Stimulated activated CD8-positive, alpha-beta memory T cell treated with anti-CD3 and anti-CD28 coated beads, Interleukin-15, amount 100 ng/mL, for 4 hours (primary cell): ENCODE results near the gene SPTBN4.
"Not testable (repeated sequence)": the region's sequence is repeated elsewhere in the genome, so short reads cannot be mapped to it uniquely, and the experiment has no call there.

ENCODE experiments used
- DNase-seq, 2 donors: peaks; one replicate each; pipeline ENCODE4 v3.0.0-alpha.2; 2020; ENCODE audit warnings: low read depth in 2 of 2

SPTBN4 gene

DNA sequence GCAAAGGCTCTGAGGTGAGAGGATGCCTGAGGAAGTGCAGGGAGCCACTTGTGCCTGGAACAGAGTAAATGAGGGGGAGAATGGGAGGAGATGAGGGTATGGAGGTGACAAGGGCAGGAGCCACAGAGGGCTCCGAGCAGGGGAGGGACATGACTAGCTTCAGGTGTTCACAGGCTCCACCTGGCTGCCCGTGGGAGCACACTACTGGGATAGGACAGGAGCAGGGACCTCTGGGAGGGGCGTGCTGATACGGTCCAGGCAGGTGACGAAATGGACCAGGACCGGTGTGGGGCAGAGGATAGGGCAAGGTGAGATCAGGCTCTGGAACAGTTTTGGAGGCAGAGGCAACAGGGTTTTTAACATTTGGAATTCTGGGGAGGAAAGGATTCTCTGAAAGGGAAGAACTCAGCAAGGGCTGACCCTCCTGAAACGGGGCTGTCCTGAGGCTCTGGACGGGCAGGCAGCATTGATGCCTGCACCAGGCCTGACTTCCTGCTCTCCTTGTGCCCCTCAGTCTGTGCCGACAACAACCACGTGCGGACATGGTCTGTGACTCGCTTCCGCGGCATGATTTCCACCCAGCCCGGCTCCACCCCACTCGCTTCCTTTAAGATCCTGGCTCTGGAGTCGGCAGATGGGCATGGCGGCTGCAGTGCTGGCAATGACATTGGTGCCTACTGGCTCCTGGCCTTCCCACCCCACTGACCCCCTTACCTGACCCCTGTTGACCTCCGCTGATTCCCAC is 121.5 kb downstream of the SPTBN4 start:
- no peak for DNase-seq

DNA sequence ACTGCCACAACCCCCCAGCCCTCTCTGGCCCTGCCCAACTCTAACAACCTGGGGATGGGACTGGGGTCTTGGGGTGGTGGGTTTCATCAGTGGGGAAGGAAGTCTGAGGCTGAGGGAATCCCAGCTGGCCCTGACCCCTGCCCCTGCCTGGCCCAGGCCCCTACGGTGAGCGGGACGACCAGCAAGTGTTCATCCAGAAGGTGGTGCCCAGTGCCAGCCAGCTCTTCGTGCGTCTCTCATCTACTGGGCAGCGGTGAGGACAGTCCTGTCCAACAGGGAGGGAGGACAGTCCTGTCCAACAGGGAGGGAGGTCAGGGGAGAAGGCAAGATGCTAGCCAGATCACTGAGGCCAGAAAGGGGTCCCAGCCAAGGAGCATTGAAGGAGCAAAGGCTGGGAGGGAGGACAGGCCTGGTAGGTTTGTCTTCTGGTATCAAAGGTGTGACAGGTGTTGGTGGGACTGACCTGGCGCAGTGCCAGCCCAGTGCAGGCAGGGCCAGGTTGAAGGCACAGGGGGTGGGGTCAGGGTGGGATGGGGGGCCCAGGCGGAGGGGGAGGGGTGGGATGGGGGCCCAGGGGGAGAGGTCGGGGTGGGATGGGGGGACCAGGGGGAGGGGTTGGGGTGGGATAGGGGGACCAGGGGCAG is 122.2 kb downstream of the SPTBN4 start:
- no peak for DNase-seq

DNA sequence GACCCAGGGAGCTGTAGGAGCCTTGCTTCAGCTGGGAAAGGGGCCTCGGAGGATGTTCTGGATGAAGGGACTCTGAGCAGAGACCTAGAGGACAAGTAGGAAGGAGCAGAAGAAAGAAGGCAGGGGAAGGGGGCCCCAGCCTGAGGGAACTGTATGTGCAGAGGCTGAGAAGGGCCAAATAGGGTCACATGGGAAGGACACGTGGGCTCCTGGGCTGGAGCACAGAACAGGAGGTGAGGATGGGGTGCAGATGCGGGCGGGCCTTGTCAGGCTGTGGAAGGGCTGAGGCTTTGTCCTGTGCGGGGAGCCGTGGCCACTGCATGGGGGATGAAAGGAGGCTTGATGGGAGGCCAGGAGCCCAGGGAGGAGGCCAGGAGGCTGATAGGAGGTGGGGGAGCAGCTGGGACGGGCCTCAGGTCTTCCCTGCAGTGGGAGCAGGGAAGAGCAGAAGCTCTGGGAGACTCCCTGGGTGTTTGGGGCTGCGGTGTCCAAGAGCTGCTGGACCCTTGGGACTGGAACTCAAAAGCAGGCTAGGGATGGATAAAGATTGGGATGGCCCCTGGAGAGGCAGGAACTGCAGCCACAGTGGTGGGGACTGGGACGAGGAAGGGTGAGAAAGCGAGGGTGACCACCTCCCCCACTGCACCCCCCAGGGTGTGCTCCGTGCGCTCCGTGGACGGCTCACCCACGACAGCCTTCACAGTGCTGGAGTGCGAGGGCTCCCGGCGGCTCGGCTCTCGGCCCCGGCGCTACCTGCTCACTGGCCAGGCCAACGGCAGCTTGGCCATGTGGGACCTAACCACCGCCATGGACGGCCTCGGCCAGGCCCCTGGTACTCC is 123.0 kb downstream of the SPTBN4 start:
- no peak for DNase-seq

DNA sequence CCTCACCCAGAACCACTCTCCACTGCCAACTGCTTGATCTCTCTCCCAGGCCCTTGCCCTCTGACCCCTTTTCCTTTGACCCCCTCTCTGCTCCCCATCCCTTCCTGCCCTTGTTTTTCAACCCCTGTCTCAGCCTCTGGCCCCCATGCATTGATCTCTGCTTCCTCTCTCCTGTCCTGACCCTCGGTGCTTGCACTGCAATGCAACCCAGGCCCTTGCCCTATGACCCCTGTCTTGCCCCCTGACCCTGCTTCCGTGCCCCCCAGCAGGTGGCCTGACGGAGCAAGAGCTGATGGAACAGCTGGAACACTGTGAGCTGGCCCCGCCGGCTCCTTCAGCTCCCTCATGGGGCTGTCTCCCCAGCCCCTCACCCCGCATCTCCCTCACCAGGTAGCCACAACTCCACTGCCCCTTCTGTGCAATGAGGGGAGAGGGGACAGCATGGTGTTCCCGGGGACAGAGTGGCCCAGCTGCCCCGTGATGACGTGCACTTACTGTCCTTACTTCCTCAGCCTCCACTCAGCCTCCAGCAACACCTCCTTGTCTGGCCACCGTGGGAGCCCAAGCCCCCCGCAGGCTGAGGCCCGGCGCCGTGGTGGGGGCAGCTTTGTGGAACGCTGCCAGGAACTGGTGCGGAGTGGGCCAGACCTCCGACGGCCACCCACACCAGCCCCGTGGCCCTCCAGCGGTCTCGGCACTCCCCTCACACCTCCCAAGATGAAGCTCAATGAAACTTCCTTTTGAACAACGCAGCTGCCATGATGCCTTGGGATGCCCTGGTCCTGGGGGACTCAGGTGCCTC is 123.9 kb downstream of the SPTBN4 start:
- DNase-seq = no peak

DNA sequence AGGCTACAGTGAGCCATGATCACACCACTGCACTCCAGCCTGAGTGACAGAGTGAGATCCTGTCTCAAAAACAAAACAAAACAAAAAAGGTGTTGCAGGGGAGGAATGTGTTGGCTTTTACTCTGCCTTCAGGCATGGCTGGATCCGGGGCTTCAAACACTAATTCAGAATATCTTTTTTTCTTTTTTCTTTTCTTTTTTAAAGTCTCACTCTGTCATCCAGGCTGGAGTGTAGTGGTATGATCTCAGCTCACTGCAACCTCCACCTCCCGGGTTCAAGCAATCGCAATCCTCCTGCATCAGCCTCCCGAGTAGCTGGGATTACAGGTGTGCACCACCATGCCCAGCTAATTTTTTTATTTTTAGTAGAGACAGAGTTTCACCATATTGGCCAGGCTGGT is 124.9 kb downstream of the SPTBN4 start:
- DNase-seq = not testable (repeated sequence)

DNA sequence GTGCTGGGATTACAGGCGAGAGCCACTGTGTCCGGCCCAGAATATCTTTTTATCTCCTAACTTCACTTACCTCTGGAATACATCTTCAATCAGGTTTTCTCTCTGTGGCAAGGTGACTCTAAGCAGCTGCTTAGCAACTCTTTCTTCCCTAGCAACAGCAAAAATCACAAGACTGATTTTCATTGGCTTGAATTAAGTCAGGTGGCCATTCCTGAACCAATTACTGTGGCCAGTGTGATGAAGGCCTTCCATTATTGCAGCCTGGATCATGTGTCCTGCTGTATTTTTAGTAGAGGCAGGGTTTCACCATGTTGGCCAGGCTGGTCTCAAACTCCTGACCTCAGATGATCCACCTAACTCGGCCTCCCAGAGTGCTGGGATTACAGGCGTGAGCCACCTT is 125.4 kb downstream of the SPTBN4 start:
- no peak for DNase-seq

DNA sequence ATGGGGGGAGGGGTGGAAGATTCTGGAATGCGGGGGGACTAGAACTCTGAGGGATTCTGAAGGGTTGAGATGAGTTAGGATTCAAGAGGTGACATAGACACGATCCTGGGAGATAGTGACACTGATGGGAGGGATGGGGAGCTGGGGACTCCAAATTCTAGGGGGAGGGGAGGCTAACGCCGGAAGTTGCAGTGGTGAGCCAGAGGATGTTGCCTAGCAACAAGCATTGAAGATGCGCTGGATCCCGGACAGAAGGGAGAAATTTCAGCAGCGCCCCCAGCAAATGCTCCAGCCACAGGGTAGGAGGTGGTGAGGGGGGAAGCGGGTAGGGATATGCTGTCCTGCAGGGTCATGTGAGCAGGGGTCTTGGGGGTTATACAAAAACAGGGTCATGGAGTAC is 127.5 kb downstream of the SPTBN4 start:
- DNase-seq = no peak

DNA sequence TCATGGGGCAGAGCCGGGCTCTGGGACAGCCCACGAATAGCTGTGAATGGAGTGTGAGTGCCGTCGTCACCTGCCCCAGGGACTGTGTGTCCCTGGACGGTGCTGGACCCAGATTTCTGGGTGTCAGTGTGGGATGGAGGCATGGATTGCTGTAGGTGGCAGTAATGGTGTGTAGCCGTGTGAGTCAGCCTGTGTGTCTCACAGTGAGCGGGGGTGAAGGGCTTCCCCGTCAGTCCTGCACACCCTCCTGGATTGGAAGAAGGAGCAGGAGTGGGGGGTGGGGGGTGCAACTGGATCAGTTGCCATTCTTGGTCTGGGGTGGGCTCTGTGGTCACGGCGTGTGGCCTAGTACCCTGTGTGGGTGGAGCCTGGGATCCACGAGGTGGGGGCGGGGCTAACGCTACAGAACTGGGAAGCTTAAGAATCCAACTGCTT is 127.9 kb downstream of the SPTBN4 start:
- no peak for DNase-seq

DNA sequence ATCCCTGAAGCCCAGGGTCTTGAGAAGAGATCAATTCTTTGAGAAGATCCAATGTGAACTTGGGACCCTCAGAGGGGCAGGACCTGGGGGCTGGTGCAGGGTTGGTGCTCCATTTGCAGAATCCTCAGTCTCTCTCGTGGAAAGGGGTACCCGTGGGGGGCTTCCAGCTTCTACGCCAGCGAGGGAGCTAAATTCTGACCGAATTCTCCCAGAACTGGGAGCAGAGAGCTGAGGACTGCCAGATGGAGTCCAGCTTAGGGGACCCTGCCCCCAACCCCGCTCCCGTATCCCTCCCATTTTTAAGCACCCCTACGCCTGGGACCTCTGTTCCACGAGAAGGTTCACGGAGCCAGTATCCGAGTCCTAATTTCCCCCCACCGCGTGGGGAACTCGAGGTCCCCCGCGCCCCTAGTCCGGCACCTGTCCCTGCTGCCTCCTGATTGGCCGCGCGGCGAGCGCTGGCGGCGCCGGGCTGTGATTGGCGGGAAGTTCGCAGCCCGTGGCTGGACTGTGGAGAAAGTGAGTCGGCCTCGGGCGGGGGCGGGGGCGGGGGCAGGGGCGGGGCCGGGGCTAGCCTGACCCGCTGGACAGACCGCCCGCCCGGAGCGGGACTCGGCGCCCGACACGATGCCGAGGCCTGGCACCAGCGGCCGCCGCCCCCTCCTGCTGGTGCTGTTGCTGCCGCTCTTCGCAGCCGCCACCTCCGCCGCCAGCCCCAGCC is 130.0 kb downstream of the SPTBN4 start:
- DNase-seq = no peak

DNA sequence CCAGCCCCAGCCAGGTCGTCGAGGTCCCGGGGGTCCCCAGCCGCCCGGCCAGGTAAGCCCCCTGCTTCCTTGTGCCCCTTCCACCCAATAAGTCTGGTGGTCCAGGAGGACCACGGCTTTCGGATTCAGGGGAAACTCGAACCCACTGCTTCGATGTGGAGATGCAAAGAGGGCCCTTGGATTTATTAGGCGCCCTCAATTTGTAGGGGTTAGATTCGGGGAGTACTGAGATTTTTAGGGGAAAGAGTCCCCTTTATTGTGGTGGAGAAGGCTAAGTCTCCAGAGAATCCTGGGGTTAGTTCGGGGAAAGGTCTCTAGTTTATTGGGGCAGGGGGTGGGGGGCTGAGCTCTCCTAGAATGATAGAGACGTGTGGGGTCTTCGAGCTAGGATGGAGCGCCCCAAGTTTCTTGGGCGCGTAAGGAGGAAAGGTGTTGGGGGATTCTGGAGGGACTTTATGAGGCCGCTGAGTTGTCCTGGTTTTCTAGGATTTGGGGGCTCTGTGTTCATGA is 130.6 kb downstream of the SPTBN4 start:
- no peak for DNase-seq

DNA sequence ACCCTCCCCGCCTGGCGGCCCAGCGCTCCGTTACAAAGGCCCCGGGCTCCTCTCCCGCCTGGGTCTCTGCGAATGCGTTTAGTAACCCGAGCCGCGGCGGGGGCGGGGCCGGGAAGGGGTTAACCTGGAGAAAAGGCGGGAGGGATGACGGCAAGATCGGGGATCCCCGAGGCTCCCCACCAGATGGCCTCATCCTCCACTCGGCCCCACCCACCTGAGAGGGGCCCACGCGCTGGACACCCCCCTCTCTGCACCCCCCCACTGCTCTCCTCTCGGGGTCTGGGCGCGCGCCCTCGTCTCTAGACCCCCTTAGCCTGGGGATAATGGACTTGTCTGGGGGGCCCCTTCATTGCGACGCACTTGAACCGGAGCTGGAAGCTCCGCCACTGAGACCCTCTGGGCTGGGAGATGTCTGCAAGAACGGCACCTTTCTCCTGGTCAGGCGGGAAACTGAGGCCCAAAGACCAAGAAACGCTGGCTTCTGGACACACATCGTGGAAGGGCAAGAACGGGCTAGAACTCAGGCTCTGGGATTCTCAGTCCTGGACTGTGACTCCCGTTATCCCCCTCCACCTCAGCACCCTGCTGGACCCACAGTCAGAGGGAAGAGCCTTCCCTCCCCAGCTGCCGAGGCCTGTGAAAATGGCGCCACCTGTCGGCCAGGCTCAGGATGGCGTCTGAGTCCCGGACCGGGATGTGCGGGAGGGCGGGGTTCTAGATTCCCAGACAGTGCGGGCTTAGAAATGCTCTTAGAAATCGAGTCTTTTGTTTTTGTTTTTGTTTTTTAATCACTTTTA is 131.5 kb downstream of the SPTBN4 start:
- DNase-seq = peak; percentile 57 to 59

DNA sequence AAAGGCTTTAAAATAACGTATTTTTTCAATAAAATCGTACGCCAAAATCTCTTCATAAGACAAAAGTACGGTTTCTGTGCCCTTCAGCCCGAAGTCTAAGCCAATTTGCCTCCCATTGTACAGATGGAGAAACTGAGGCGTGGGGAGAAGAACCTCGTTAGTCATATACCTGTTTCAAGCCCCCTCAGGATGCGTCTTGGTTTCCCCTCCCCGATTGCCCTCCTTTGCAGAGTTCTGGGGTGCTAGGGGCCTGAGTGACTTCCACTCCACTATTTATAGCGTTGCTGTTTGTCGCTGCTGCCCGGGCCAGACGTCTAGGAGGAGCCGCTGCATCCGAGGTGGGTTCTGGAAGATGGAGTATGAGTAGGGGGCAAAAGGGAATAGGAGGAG is 132.1 kb downstream of the SPTBN4 start:
- DNase-seq = no peak

DNA sequence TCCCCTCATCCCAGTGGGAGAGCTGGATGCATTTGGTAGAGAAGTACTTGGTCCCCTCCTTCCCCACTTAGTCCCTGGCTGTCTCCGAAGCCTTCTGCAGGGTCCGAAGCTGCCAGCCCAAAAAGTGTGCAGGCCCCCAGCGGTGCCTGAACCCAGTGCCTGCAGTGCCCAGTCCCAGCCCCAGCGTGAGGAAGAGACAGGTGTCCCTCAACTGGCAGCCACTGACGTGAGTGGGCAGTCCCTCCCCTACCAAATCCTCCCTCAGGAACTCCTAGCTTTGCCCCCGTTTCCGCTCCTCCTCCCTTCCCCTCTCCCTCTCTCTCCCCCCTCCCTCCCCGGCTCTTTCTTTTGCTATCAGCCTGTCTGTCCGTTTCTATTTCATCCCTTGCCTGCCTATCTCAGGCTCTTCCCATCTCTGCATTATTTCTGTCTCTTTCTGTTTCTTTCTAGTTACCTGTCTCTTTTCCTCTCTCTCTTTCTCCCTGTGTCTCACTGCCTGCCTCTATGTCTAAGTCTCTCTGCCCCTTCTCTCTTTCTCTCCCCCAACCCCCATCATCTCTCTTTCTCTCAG is 132.6 kb downstream of the SPTBN4 start:
- DNase-seq = no peak

DNA sequence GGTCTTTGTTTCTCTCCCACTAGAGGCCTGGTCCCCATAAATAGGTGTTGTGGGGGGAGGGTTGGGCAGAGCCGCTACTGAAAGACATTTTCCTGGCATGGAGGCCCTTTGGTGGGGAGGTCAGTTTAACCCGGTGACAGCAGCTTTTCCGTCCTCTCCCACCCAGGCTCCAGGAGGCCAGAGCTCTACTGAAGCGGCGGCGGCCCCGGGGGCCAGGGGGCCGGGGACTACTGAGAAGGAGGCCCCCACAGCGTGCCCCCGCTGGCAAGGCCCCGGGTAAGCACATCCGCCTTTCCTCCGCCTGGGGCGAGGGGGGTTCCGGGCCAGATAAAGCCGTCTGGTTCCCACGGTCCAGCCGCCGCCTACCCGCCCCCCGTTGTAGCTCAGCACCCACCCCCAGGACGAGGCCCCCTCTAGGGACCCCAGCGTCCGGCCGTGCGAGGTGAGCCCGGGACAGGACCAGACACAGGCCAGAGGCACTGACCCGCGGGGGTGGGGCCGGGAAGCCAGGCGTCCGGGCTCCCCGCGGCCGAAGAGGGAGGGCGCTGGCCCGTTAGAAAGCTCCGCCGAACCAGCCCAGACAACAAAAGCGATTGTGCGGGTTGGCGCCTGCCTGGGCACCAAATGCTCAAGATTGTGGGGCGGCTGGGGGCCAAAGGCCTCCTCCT is 133.2 kb downstream of the SPTBN4 start:
- DNase-seq = no peak

DNA sequence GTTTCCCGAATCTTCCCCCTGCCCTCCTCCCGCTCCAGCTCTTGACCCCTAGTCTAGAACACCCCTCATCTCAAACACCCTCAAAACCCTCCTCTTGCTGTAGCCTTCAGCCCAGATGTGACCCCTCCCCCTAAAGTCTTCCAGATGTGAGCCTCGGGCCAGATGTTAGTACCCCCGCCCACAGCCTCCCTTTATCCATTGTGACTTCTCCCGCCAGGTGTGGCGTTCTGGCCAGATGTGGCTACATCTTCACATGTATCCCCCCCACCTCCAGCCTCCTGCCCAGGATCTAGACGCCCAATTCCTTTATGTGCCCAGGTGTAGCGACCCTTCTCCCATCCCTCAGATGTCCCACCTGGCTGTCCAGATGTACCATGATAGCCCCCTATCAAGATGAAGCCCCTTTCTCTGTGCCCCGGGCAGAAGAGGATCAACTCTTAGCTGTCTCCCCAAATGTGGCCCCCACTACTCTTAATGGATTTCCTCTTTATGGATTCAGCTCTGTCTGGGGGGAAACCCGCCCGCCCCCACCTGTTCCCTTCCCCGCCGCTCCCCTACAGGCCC is 133.9 kb downstream of the SPTBN4 start:
- DNase-seq = no peak

DNA sequence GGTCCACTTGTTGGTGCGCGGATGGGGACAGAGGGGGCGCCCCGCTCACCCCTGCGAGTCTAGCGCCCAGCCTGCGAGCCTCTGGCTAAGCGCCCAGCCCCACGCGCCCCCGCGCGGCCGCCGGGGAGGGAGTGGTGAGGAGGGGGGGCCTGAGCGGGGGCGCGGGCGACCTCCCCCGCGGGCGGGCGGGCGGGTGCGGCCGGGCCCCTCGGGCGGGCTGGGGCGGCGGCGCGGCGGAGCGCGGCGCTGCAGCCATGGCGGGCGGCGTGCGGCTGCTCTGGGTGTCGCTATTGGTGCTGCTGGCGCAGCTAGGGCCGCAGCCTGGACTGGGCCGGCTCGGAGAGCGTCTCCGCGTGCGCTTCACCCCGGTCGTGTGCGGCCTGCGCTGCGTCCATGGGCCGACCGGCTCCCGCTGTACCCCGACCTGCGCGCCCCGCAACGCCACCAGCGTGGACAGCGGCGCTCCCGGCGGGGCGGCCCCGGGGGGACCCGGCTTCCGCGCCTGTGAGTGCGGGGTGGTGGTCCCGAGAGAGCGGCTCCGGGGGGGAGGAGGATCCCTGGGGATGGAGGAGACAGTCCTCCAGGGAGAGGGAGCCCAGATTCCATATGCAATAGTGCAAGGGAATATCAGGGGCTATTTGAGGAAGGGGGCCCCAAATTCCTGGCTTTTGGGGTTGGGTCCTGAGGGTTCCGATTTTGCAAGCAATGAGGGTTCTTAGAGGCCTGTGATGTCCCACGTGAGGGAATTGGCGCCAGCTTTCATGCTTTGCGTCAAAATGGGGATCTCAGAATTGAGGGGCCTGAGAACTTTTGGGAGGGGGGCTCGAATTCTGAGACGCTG is 134.6 kb downstream of the SPTBN4 start, which contains the start of gene LTBP4:
LTBP4 (plus strand) TSS at position 236 of the 841 bp plus-strand sequence; CDS start at position 255, 19 bp downstream.
- no peak for DNase-seq

DNA sequence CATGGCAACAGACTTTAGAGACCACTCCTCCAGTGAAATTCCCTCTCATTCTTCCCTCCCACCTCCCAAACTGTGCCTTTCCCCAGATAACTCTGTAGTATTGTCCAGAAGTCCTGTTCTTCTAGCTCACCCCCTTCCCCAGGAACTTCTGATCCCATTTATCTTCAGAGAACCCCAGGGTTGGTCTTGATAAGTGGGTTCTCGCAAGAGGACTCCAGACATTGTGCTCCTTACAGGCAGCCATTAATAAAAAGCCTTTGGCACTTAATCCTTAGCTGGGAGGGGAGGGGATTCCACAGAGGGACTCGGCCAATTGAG is 136.2 kb downstream of the SPTBN4 start:
- DNase-seq = no peak
